GM20431 (cell line): ENCODE data around the gene RAB36.

Source experiments
- in situ Hi-C: fragments of 300-500 bp; cut with MseI, MboI; formaldehyde crosslinking; loops from one replicate; pipeline ENCODE4 v1.15.0; 2020; ENCODE audit warnings: low sequenced_read_pairs; ENCODE audit not compliant: unreplicated experiment

Gene RAB36

GRCh38 chr22:23176645-23177027, 31.4 kb downstream of the RAB36 start:
- in situ Hi-C loops: loop anchor here (5.0 kb wide), 1 partner anchor 96 kb away; no protein-coding TSS in a partner anchor

GRCh38 chr22:23177197-23177596, 31.9 kb downstream of the RAB36 start:
- in situ Hi-C loops: loop anchor here (5.0 kb wide), 1 partner anchor 95 kb away; no protein-coding TSS in a partner anchor

- in situ Hi-C loops: loop anchor here (5.0 kb wide), 1 partner anchor 94 kb away; no protein-coding TSS in a partner anchor
Measured at GRCh38 chr22:23178512-23179254, 33.4 kb downstream of the RAB36 start.

- in situ Hi-C loops: loop anchor here (5.0 kb wide), 1 partner anchor 93 kb away; no protein-coding TSS in a partner anchor
Measured at GRCh38 chr22:23179381-23180299, 34.4 kb downstream of the RAB36 start.

GRCh38 chr22:23180301-23180892, 35.1 kb downstream of the RAB36 start, which contains the start of gene BCR:
BCR (plus strand) TSS chr22:23180509; CDS start chr22:23180961, 452 bp downstream.
- in situ Hi-C loops: no loop called here

GRCh38 chr22:23180893-23181720, 35.8 kb downstream of the RAB36 start:
- in situ Hi-C loops: no loop called here

GRCh38 chr22:23181721-23182308, 36.5 kb downstream of the RAB36 start:
- in situ Hi-C loops: no loop called here

- in situ Hi-C loops: no loop called here
Measured at GRCh38 chr22:23182309-23183060, 37.2 kb downstream of the RAB36 start.

- in situ Hi-C loops: no loop called here
Measured at GRCh38 chr22:23183061-23183698, 37.9 kb downstream of the RAB36 start.

GRCh38 chr22:23184100-23184763, 39.0 kb downstream of the RAB36 start:
- in situ Hi-C loops: no loop called here

GRCh38 chr22:23184764-23185113, 39.5 kb downstream of the RAB36 start:
- in situ Hi-C loops: no loop called here

- in situ Hi-C loops: no loop called here
Measured at GRCh38 chr22:23187211-23187610, 41.9 kb downstream of the RAB36 start.

GRCh38 chr22:23187871-23188700, 42.8 kb downstream of the RAB36 start:
- in situ Hi-C loops: no loop called here

- in situ Hi-C loops: no loop called here
Measured at GRCh38 chr22:23190526-23190925, 45.2 kb downstream of the RAB36 start.

GRCh38 chr22:23192133-23192532, 46.9 kb downstream of the RAB36 start:
- in situ Hi-C loops: no loop called here

- in situ Hi-C loops: no loop called here
Measured at GRCh38 chr22:23192558-23192957, 47.3 kb downstream of the RAB36 start.
